Measurements from ENCODE around the gene PARVB.

DNA sequence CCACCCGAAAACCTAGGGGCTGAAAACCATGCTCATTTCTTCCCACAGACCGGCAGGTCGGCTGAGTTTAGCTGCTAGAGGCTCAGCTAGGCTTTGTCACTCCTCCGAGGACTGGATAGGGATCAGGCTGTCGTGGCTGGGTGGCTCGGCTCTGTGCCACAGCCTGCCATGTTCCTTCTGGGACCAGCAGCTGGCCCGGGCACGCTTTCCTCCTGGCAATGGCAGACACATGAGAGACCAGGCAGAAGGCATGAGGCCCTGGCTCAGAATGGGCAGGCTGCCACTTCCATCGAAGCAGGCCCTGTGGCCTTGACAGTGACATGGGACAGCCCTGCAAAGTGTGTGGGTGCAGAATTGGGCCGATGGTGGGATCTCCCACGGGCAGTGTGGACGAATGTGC, 177.6 kb downstream of the PARVB start:
- TF ChIP-seq, protein P1, sequence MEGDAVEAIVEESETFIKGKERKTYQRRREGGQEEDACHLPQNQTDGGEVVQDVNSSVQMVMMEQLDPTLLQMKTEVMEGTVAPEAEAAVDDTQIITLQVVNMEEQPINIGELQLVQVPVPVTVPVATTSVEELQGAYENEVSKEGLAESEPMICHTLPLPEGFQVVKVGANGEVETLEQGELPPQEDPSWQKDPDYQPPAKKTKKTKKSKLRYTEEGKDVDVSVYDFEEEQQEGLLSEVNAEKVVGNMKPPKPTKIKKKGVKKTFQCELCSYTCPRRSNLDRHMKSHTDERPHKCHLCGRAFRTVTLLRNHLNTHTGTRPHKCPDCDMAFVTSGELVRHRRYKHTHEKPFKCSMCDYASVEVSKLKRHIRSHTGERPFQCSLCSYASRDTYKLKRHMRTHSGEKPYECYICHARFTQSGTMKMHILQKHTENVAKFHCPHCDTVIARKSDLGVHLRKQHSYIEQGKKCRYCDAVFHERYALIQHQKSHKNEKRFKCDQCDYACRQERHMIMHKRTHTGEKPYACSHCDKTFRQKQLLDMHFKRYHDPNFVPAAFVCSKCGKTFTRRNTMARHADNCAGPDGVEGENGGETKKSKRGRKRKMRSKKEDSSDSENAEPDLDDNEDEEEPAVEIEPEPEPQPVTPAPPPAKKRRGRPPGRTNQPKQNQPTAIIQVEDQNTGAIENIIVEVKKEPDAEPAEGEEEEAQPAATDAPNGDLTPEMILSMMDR (IDR thresholded peaks at IDR 0.05; ENCODE audit: extremely low read depth in 1 of 2, insufficient read depth in 1 of 2, low read depth in 1 of 2, low read length in 2 of 2) = no peak
- TF ChIP-seq, protein P2, sequence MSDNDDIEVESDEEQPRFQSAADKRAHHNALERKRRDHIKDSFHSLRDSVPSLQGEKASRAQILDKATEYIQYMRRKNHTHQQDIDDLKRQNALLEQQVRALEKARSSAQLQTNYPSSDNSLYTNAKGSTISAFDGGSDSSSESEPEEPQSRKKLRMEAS (IDR thresholded peaks at IDR 0.05; ENCODE audit: insufficient read depth, insufficient read length) = no peak
- TF ChIP-seq POLR2A (IDR thresholded peaks at IDR 0.05; ENCODE audit: low read depth, low read length) (no peak), EZH2 (IDR thresholded peaks at IDR 0.05; ENCODE audit: borderline replicate concordance, low read depth, low read length, severe bottlenecking) (no peak), GATA2 (IDR thresholded peaks at IDR 0.05; ENCODE audit: insufficient read depth, insufficient read length, low read depth, low read length) (no peak), FOS (IDR thresholded peaks at IDR 0.05; ENCODE audit: borderline replicate concordance, insufficient read depth, low read length) (no peak)

Data from endothelial cell of umbilical vein (primary cell).